MG63 (cell line): Measurements from ENCODE around the gene BRAT1. TPM values are rescaled to one million over a fixed set of nuclear protein-coding genes. Genes with fewer than 3 reads are reported as not detected.
"Not testable (repeated sequence)": the region's sequence is repeated elsewhere in the genome, so short reads cannot be mapped to it uniquely, and the experiment has no call there.

Experiments
- DNase-seq: peaks from one replicate; pipeline ENCODE4 v3.0.0-alpha.2; 2020
- H3K27me3 ChIP-seq: fragments of 250-450 bp; sonication (Bioruptor Pico); 2 replicates; pipeline ENCODE4 v1.5.1; 2020; ENCODE audit warnings: mild to moderate bottlenecking, moderate library complexity
- H3K36me3 ChIP-seq: fragments of 250-450 bp; sonication (Bioruptor Pico); 2 replicates; pipeline ENCODE4 v1.5.1; 2020; ENCODE audit warnings: mild to moderate bottlenecking, moderate library complexity
- H3K4me3 ChIP-seq: fragments of 250-450 bp; sonication (Bioruptor Pico); 2 replicates; pipeline ENCODE4 v1.5.1; 2020; ENCODE audit warnings: mild to moderate bottlenecking, moderate library complexity
- H3K9me3 ChIP-seq: fragments of 250-450 bp; sonication (Bioruptor Pico); 2 replicates; pipeline ENCODE4 v1.5.1; 2020; ENCODE audit warnings: mild to moderate bottlenecking, moderate library complexity
- total RNA-seq: library from RNA; depleted of rRNA; stranded (reverse); fragments of >200 nt; shearing (Covaris generic); gene quantifications from 2 replicates; pipeline ENCODE4 v1.2.3, GENCODE V29; 2014; ENCODE audit warnings: low replicate concordance

The BRAT1 gene
- total RNA-seq, 1 experiment from 2014 or later: 59.7 TPM

- not testable (repeated sequence) for DNase-seq, H3K4me3 ChIP-seq, H3K9me3 ChIP-seq, H3K27me3 ChIP-seq, H3K36me3 ChIP-seq
These were observed 22.5 kb downstream of the BRAT1 start for GRCh38 chr7:2532816-2533215.

- H3K36me3 ChIP-seq, DNase-seq, H3K9me3 ChIP-seq, H3K27me3 ChIP-seq, H3K4me3 ChIP-seq: not testable (repeated sequence)
These were observed 23.0 kb downstream of the BRAT1 start for GRCh38 chr7:2532199-2532772.

GRCh38 chr7:2531796-2532110, 23.6 kb downstream of the BRAT1 start:
- H3K4me3 ChIP-seq, H3K9me3 ChIP-seq: not testable (repeated sequence)

GRCh38 chr7:2530994-2531795, 24.1 kb downstream of the BRAT1 start:
- not testable (repeated sequence) for H3K27me3 ChIP-seq, H3K4me3 ChIP-seq, H3K9me3 ChIP-seq, DNase-seq, H3K36me3 ChIP-seq

More at GRCh38 chr7:2531796-2532110, 23.6 kb downstream of the BRAT1 start:
- not testable (repeated sequence) for DNase-seq, H3K36me3 ChIP-seq, H3K27me3 ChIP-seq

GRCh38 chr7:2530071-2530987, 25.0 kb downstream of the BRAT1 start:
- no peaks in the 10 kb centered on the region for H3K27me3 ChIP-seq
- no peaks in the 10 kb centered on the region for H3K36me3 ChIP-seq
- H3K9me3 ChIP-seq: no peaks in the 10 kb centered on the region
- no peak overlapping the region for H3K4me3 ChIP-seq
- DNase-seq: no peak

- H3K36me3 ChIP-seq: no peaks in the 10 kb centered on the region
- H3K27me3 ChIP-seq: no peaks in the 10 kb centered on the region
- no peaks in the 10 kb centered on the region for H3K9me3 ChIP-seq
- no peak overlapping the region for H3K4me3 ChIP-seq
- peak; percentile 83 for DNase-seq
These were observed 25.9 kb downstream of the BRAT1 start for GRCh38 chr7:2529161-2530070.

- no peaks in the 10 kb centered on the region for H3K27me3 ChIP-seq
- H3K9me3 ChIP-seq: no peaks in the 10 kb centered on the region
- DNase-seq: no peak
- H3K36me3 ChIP-seq: no peaks in the 10 kb centered on the region
- no peak overlapping the region for H3K4me3 ChIP-seq
These were observed 26.7 kb downstream of the BRAT1 start for GRCh38 chr7:2528481-2529095.

- Histone ChIP-seq H3K9me3 (no peaks in the 10 kb centered on the region), H3K27me3 (no peaks in the 10 kb centered on the region), H3K4me3 (no peak overlapping the region), H3K36me3 (no peaks in the 10 kb centered on the region)
- DNase-seq: peak; percentile 79
These were observed 27.5 kb downstream of the BRAT1 start for GRCh38 chr7:2527505-2528467.

GRCh38 chr7:2526659-2527504, 28.4 kb downstream of the BRAT1 start:
- H3K27me3 ChIP-seq: no peaks in the 10 kb centered on the region
- no peak for DNase-seq
- H3K9me3 ChIP-seq: no peaks in the 10 kb centered on the region
- H3K4me3 ChIP-seq: no peak overlapping the region
- no peaks in the 10 kb centered on the region for H3K36me3 ChIP-seq

GRCh38 chr7:2525658-2526630, 29.4 kb downstream of the BRAT1 start:
- DNase-seq: no peak
- H3K9me3 ChIP-seq: no peaks in the 10 kb centered on the region
- H3K4me3 ChIP-seq: no peak overlapping the region
- H3K36me3 ChIP-seq: no peaks in the 10 kb centered on the region
- no peaks in the 10 kb centered on the region for H3K27me3 ChIP-seq

GRCh38 chr7:2524808-2525657, 30.3 kb downstream of the BRAT1 start:
- Histone ChIP-seq H3K36me3 (no peaks in the 10 kb centered on the region), H3K4me3 (no peak overlapping the region), H3K27me3 (no peaks in the 10 kb centered on the region), H3K9me3 (no peaks in the 10 kb centered on the region)
- DNase-seq: no peak

- H3K27me3 ChIP-seq: no peaks in the 10 kb centered on the region
- peak; percentile 38 for DNase-seq
These were observed 31.1 kb downstream of the BRAT1 start for GRCh38 chr7:2523941-2524807.

More at GRCh38 chr7:2523941-2524807, 31.1 kb downstream of the BRAT1 start:
- Histone ChIP-seq H3K9me3 (no peaks in the 10 kb centered on the region), H3K36me3 (no peaks in the 10 kb centered on the region), H3K4me3 (no peak overlapping the region)
